Smooth muscle cell (in vitro differentiated cells): ENCODE measurements around the gene LDLRAD4. TPM values are rescaled to one million over a fixed set of nuclear protein-coding genes. Genes with fewer than 3 reads are reported as not detected.

Source experiments
- DNase-seq: peaks from one replicate; lab custom pipeline; 2025; ENCODE audit not compliant: unreplicated experiment; lab: John Stamatoyannopoulos, UW
- H2AFZ ChIP-seq: fragments of 200-600 bp; sonication (generic); 2 replicates; pipeline ENCODE4 v1.6.0; 2016; ENCODE audit warnings: antibody characterized with exemption, low read depth, mild to moderate bottlenecking
- H3F3A ChIP-seq: fragments of 200-600 bp; sonication (generic); 2 replicates; pipeline ENCODE4 v1.6.0; 2017; ENCODE audit warnings: antibody characterized with exemption, low read depth
- H3K27ac ChIP-seq: fragments of 200-600 bp; sonication (generic); 2 replicates; pipeline ENCODE4 v1.5.1; 2016; ENCODE audit warnings: low read depth, mild to moderate bottlenecking
- H3K27me3 ChIP-seq: fragments of 200-600 bp; sonication (generic); 2 replicates; pipeline ENCODE4 v1.6.1; 2016; ENCODE audit warnings: low read depth, mild to moderate bottlenecking
- H3K36me3 ChIP-seq: fragments of 200-600 bp; sonication (generic); 2 replicates; pipeline ENCODE4 v1.5.1; 2016; ENCODE audit warnings: low read depth
- H3K4me1 ChIP-seq: fragments of 200-600 bp; sonication (generic); 2 replicates; pipeline ENCODE4 v1.5.1; 2016; ENCODE audit warnings: low read depth
- H3K4me2 ChIP-seq: fragments of 200-600 bp; sonication (generic); 2 replicates; pipeline ENCODE4 v1.6.0; 2016; ENCODE audit warnings: mild to moderate bottlenecking
- H3K4me3 ChIP-seq: fragments of 200-600 bp; sonication (generic); 2 replicates; pipeline ENCODE4 v1.5.1; 2016; ENCODE audit warnings: mild to moderate bottlenecking
- H3K79me2 ChIP-seq: fragments of 200-600 bp; sonication (generic); 2 replicates; pipeline ENCODE4 v1.6.0; 2016; ENCODE audit warnings: low read depth, mild to moderate bottlenecking
- H3K9ac ChIP-seq: fragments of 200-600 bp; sonication (generic); 2 replicates; pipeline ENCODE4 v1.6.0; 2016; ENCODE audit warnings: low read depth
- H3K9me3 ChIP-seq: fragments of 200-600 bp; sonication (generic); replicated peaks from 2 replicates; pipeline ENCODE4 v1.5.1; 2016; ENCODE audit warnings: low read depth
- H4K20me1 ChIP-seq: fragments of 200-600 bp; sonication (generic); 2 replicates; pipeline ENCODE4 v1.6.0; 2016; ENCODE audit warnings: low read depth
- WGBS: methylation state at CpG from one replicate; pipeline ENCODE4 v1.1.7; 2016; ENCODE audit warnings: low lambda C conversion rate; 5-methylcytosine and 5-hydroxymethylcytosine counted together
- polyA plus RNA-seq: library from polyadenylated mRNA; unstranded; fragments of >200 nt; fragmentation: Nextera tagmentation; extraction: Ambion mirVana; gene quantifications from 2 replicates; pipeline ENCODE4 v1.2.1, GENCODE V29; 2016
- total RNA-seq: library from RNA; depleted of rRNA; stranded (reverse); fragments of >200 nt; gene quantifications from 2 replicates; pipeline ENCODE4 v1.2.3, GENCODE V29; 2014
- TF ChIP-seq, protein P1 (sequence below): fragments of 200-600 bp; sonication (generic); IDR thresholded peaks from 2 replicates; pipeline ENCODE4 v1.5.1; 2017; ENCODE audit warnings: borderline replicate concordance, mild to moderate bottlenecking, antibody characterized with exemption; ENCODE audit not compliant: insufficient read depth, poor library complexity, severe bottlenecking

Gene LDLRAD4
- total and polyA plus RNA-seq, 2 experiments from 2014 or later: 36.2 to 48.3 TPM

DNA sequence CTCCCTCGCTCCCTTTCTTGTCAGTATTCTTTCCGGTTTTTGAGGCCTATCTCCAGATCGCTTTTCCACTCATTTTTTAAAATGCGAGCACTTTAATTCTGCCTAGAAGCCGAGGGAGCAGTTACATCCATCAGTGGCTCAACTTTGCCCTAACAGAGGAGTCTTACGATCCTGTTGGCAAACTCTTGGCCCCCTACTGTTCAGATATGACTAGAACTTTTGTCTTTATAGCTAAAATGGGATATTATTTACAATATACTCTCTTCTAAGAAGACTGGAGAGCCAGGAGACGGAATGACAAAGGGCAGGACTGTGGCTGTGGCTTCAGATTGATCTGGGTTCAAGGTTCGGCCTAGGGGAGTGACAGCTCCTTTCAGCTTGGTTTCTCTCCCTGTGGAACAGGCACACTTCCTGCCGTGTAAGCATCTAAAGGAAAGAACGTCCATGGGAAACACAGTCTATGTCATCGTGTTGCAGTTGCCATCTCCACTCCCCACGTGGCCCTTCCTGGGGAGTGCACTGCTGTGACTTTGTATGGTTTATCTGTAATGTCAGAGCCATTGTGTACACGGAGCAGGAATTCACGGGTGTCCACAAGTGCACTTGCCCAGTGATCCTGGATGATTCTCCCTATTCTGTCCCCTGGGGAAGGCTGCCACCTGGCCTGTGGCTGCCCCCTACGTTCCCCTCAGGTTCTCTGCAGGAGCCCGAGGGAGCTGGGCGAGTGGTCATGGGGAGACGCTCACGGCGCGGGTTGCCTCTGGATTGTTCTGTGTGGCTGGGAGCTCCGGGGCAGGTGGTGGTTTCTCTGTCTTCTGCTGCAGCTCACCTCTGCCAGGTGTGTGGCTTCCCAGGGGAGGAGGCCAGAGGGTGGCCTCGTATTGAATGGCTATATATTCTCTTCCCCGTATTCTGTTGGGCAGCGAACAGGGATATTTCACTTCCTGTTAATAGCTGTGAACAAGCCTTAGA, 222.0 kb downstream of the LDLRAD4 start:
- H2AFZ ChIP-seq: no peak overlapping the region
- peaks cover 4% of the 10 kb centered on the region for H3K4me1 ChIP-seq
- H3K27me3 ChIP-seq: no peaks in the 10 kb centered on the region
- H3K4me3 ChIP-seq: no peak overlapping the region
- peaks cover 15% of the 10 kb centered on the region for H3F3A ChIP-seq
- H3K79me2 ChIP-seq: peaks cover 5% of the 10 kb centered on the region
- no peaks in the 10 kb centered on the region for H3K36me3 ChIP-seq
- H3K9me3 ChIP-seq: no peaks in the 10 kb centered on the region
- no peak overlapping the region for H3K9ac ChIP-seq
- WGBS: 92% methylated on average over 25 of the region's 25 CpGs
- TF ChIP-seq, protein P1, sequence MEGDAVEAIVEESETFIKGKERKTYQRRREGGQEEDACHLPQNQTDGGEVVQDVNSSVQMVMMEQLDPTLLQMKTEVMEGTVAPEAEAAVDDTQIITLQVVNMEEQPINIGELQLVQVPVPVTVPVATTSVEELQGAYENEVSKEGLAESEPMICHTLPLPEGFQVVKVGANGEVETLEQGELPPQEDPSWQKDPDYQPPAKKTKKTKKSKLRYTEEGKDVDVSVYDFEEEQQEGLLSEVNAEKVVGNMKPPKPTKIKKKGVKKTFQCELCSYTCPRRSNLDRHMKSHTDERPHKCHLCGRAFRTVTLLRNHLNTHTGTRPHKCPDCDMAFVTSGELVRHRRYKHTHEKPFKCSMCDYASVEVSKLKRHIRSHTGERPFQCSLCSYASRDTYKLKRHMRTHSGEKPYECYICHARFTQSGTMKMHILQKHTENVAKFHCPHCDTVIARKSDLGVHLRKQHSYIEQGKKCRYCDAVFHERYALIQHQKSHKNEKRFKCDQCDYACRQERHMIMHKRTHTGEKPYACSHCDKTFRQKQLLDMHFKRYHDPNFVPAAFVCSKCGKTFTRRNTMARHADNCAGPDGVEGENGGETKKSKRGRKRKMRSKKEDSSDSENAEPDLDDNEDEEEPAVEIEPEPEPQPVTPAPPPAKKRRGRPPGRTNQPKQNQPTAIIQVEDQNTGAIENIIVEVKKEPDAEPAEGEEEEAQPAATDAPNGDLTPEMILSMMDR: no peak
- DNase-seq: no peak
- no peak overlapping the region for H3K27ac ChIP-seq
- H3K4me2 ChIP-seq: no peak overlapping the region
- H4K20me1 ChIP-seq: no peaks in the 10 kb centered on the region

DNA sequence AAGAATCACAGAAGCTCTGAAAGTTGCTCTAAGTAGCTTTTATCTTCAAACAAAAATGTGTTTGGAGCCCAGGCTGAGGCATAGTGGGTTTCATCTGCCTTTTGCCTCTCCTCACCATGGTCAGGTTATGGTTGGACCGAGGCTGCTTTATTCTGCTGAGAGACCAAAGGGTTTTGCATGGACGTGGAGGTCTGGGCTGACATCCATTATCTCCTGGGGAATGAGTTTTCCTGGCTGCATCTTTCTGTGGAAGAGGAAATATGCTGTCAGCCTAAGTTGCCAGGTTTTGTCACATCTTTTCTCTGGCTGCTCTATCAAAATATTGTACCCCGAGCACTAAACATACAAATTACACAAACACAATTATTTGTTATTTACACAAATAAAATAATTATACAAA, 223.2 kb downstream of the LDLRAD4 start:
- Histone ChIP-seq H3K79me2 (peaks cover 5% of the 10 kb centered on the region), H3K9me3 (no peaks in the 10 kb centered on the region), H3K4me1 (peaks cover 5% of the 10 kb centered on the region), H3K4me2 (no peak overlapping the region), H2AFZ (no peak overlapping the region), H3K4me3 (no peak overlapping the region), H3F3A (peaks cover 13% of the 10 kb centered on the region), H4K20me1 (no peaks in the 10 kb centered on the region), H3K27ac (no peak overlapping the region), H3K9ac (no peak overlapping the region), H3K36me3 (no peaks in the 10 kb centered on the region), H3K27me3 (no peaks in the 10 kb centered on the region)
- DNase-seq: no peak
- TF ChIP-seq, protein P1: no peak
- 87% methylated on average over 3 of the region's 3 CpGs for WGBS

DNA sequence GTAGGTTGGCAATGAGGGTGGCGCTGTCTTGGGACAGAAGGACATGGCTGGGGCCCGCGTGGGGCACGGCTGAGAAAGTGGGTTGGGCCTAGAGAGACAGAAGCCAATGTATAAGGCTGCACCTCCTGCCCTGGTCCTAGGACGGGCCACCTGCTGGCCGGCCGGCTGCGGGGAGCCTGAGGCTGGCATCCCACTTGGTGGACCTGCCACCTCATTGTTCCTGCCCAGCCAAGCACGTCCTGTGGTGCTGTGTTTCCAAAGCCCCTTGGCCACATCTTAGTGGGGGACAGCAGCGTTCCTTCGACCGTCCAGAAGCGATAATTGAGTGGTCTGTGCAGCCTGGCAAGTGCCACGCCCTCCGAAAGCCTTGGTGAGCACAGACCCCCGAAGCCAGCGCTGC, 223.9 kb downstream of the LDLRAD4 start:
- Histone ChIP-seq H3K9ac (no peak overlapping the region), H3K79me2 (peaks cover 5% of the 10 kb centered on the region), H3F3A (peaks cover 6% of the 10 kb centered on the region), H3K4me1 (peaks cover 12% of the 10 kb centered on the region), H3K27ac (no peak overlapping the region), H2AFZ (no peak overlapping the region), H3K4me2 (no peak overlapping the region), H3K27me3 (no peaks in the 10 kb centered on the region), H3K9me3 (no peaks in the 10 kb centered on the region), H3K4me3 (no peak overlapping the region), H3K36me3 (no peaks in the 10 kb centered on the region), H4K20me1 (no peaks in the 10 kb centered on the region)
- no peak for DNase-seq
- 96% methylated on average over 17 of the region's 17 CpGs for WGBS
- TF ChIP-seq, protein P1: no peak

DNA sequence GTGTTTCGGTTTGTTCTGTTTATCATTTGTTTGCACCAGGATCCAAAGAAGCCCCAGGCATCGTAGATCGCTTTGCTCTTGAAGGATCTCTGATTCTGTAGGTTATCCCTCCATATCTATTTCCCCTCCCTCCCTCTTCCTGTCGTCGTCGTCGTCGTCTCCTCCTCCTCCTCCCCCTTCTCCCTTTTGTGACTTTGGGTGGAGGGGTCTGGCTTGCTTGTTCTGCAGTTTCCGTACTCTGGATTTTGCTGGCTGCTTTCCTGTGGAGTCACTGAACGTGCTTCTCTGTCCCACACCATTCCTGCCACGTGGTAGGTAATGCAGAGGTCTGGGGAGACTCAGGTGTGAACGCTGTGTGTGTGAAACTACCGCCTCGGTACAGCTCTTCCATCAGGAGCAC, 225.0 kb downstream of the LDLRAD4 start:
- H3K27ac ChIP-seq: no peak overlapping the region
- H3K4me1 ChIP-seq: peaks cover 23% of the 10 kb centered on the region
- H3K9me3 ChIP-seq: no peaks in the 10 kb centered on the region
- no peak for DNase-seq
- TF ChIP-seq, protein P1: no peak
- 47% methylated on average over 14 of the region's 14 CpGs for WGBS
- no peaks in the 10 kb centered on the region for H3K36me3 ChIP-seq
- H3K27me3 ChIP-seq: no peaks in the 10 kb centered on the region
- H3K9ac ChIP-seq: no peak overlapping the region
- no peaks in the 10 kb centered on the region for H3K79me2 ChIP-seq
- no peaks in the 10 kb centered on the region for H4K20me1 ChIP-seq
- H3F3A ChIP-seq: peaks cover 10% of the 10 kb centered on the region
- no peak overlapping the region for H2AFZ ChIP-seq
- H3K4me3 ChIP-seq: no peak overlapping the region
- H3K4me2 ChIP-seq: no peak overlapping the region
